HEK293 (cell line): ENCODE measurements around the gene LSS.
A peak's percentile ranks its signal among the peaks of the same experiment; 100 is the strongest.

Source experiments
- CTCF ChIA-PET: fragments of 350-600 bp; formaldehyde crosslinking; extraction: SDS; loops from one replicate; lab custom pipeline; 2021; ENCODE audit warnings: antibody characterized with exemption; lab: Yijun Ruan, JAX
- POLR2A ChIA-PET: fragments of 300-600 bp; formaldehyde crosslinking; extraction: SDS; loops from one replicate; lab custom pipeline; 2020; ENCODE audit warnings: antibody characterized with exemption, inconsistent platforms; lab: Yijun Ruan, JAX
- H3K27ac ChIP-seq: fragments of 200-500 bp; sonication (Bioruptor generic); 2 replicates; pipeline ENCODE4 v1.5.1; 2014; ENCODE audit warnings: low read depth, low read length, control low read depth, inconsistent platforms; ENCODE audit errors: extremely low read depth
- H3K36me3 ChIP-seq, 2 experiments: fragments of 200-500 bp in 1 of 2; sonication (Bioruptor generic) in 1 of 2; 1 replicate in 1 of 2; 2 replicates in 1 of 2; pipeline ENCODE4 v1.5.1; 2014 to 2017; ENCODE audit warnings: inconsistent platforms in 2 of 2, low read length in 2 of 2; ENCODE audit not compliant: control insufficient read depth in 2 of 2, insufficient read depth in 1 of 2
- H3K4me1 ChIP-seq: fragments of 200-500 bp; sonication (Bioruptor generic); 2 replicates; pipeline ENCODE4 v1.5.1; 2014; ENCODE audit warnings: mild to moderate bottlenecking, low read length, inconsistent platforms; ENCODE audit not compliant: control insufficient read depth, insufficient read depth
- H3K4me3 ChIP-seq: 2 replicates; pipeline ENCODE4 v1.5.1; 2011; ENCODE audit warnings: low read depth, mild to moderate bottlenecking, control low read depth, low read length, moderate library complexity
- H3K9me3 ChIP-seq: fragments of 200-500 bp; sonication (Bioruptor generic); 2 replicates; pipeline ENCODE4 v1.5.1; 2014; ENCODE audit warnings: low read depth, low read length, inconsistent platforms; ENCODE audit not compliant: control insufficient read depth, insufficient read depth
- EGR2 ChIP-seq: fragments of 450-650 bp; formaldehyde crosslinking; IDR thresholded peaks from 2 replicates; pipeline ENCODE4 v1.5.1; 2016; ENCODE audit warnings: low read depth, missing biosample characterization, missing genetic modification characterization
- GLIS1 ChIP-seq: fragments of 450-650 bp; formaldehyde crosslinking; IDR thresholded peaks from 2 replicates; pipeline ENCODE4 v1.5.1; 2016; ENCODE audit warnings: missing biosample characterization, missing genetic modification characterization
- INSM2 ChIP-seq: fragments of 450-650 bp; formaldehyde crosslinking; IDR thresholded peaks from 2 replicates; pipeline ENCODE4 v1.5.1; 2016; ENCODE audit warnings: missing biosample characterization, missing genetic modification characterization
- KLF1 ChIP-seq: fragments of 450-650 bp; formaldehyde crosslinking; IDR thresholded peaks from 2 replicates; pipeline ENCODE4 v1.5.1; 2016; ENCODE audit warnings: missing biosample characterization, missing genetic modification characterization
- KLF17 ChIP-seq: fragments of 450-650 bp; formaldehyde crosslinking; IDR thresholded peaks from 2 replicates; pipeline ENCODE4 v1.5.1; 2016; ENCODE audit warnings: missing biosample characterization, missing genetic modification characterization
- PRDM2 ChIP-seq: fragments of 450-650 bp; formaldehyde crosslinking; IDR thresholded peaks from 2 replicates; pipeline ENCODE4 v1.5.1; 2016; ENCODE audit warnings: missing biosample characterization, missing genetic modification characterization, borderline replicate concordance
- WT1 ChIP-seq: fragments of 450-650 bp; formaldehyde crosslinking; IDR thresholded peaks from 2 replicates; pipeline ENCODE4 v1.5.1; 2016; ENCODE audit warnings: missing biosample characterization, missing genetic modification characterization
- ZBTB7A ChIP-seq: fragments of 450-650 bp; formaldehyde crosslinking; IDR thresholded peaks from 2 replicates; pipeline ENCODE4 v1.5.1; 2016; ENCODE audit warnings: low read depth, missing biosample characterization, missing genetic modification characterization
- ZIC2 ChIP-seq: fragments of 450-650 bp; formaldehyde crosslinking; IDR thresholded peaks from 2 replicates; pipeline ENCODE4 v1.5.1; 2016; ENCODE audit warnings: missing biosample characterization, missing genetic modification characterization
- ZNF10 ChIP-seq: fragments of 450-650 bp; formaldehyde crosslinking; IDR thresholded peaks from 2 replicates; pipeline ENCODE4 v1.5.1; 2017; ENCODE audit warnings: missing biosample characterization, missing genetic modification characterization
- ZNF175 ChIP-seq: fragments of 450-650 bp; formaldehyde crosslinking; IDR thresholded peaks from 2 replicates; pipeline ENCODE4 v1.5.1; 2016; ENCODE audit warnings: missing biosample characterization, missing genetic modification characterization
- ZNF24 ChIP-seq: fragments of 450-650 bp; formaldehyde crosslinking; IDR thresholded peaks from 2 replicates; pipeline ENCODE4 v1.5.1; 2016; ENCODE audit warnings: missing biosample characterization, missing genetic modification characterization
- ZNF404 ChIP-seq: fragments of 450-650 bp; formaldehyde crosslinking; IDR thresholded peaks from 2 replicates; pipeline ENCODE4 v1.5.1; 2017; ENCODE audit warnings: missing biosample characterization, missing genetic modification characterization
- ZNF600 ChIP-seq: fragments of 450-650 bp; formaldehyde crosslinking; IDR thresholded peaks from 2 replicates; pipeline ENCODE4 v1.5.1; 2016; ENCODE audit warnings: missing biosample characterization, missing genetic modification characterization
- ZNF785 ChIP-seq: fragments of 450-650 bp; formaldehyde crosslinking; IDR thresholded peaks from 2 replicates; pipeline ENCODE4 v1.5.1; 2016; ENCODE audit warnings: missing biosample characterization, missing genetic modification characterization
- ZNF792 ChIP-seq: fragments of 450-650 bp; formaldehyde crosslinking; IDR thresholded peaks from 2 replicates; pipeline ENCODE4 v1.5.1; 2016; ENCODE audit warnings: missing biosample characterization, missing genetic modification characterization
- ZNF837 ChIP-seq: fragments of 450-650 bp; formaldehyde crosslinking; IDR thresholded peaks from 2 replicates; pipeline ENCODE4 v1.5.1; 2016; ENCODE audit warnings: missing biosample characterization, missing genetic modification characterization
- ZXDB ChIP-seq: fragments of 450-650 bp; formaldehyde crosslinking; IDR thresholded peaks from 2 replicates; pipeline ENCODE4 v1.5.1; 2016; ENCODE audit warnings: missing biosample characterization, missing genetic modification characterization
- TF ChIP-seq, protein P1 (sequence below): fragments of 450-650 bp; formaldehyde crosslinking; IDR thresholded peaks from 2 replicates; pipeline ENCODE4 v1.5.1; 2016; ENCODE audit warnings: missing biosample characterization, missing genetic modification characterization
- TF ChIP-seq, protein P2 (sequence below): fragments of 450-650 bp; formaldehyde crosslinking; IDR thresholded peaks from 2 replicates; pipeline ENCODE4 v1.5.1; 2017; ENCODE audit warnings: missing biosample characterization, missing genetic modification characterization
- TF ChIP-seq, protein P3 (sequence below): fragments of 450-650 bp; formaldehyde crosslinking; IDR thresholded peaks from 2 replicates; pipeline ENCODE4 v1.5.1; 2016; ENCODE audit warnings: missing biosample characterization, missing genetic modification characterization

LSS gene

DNA sequence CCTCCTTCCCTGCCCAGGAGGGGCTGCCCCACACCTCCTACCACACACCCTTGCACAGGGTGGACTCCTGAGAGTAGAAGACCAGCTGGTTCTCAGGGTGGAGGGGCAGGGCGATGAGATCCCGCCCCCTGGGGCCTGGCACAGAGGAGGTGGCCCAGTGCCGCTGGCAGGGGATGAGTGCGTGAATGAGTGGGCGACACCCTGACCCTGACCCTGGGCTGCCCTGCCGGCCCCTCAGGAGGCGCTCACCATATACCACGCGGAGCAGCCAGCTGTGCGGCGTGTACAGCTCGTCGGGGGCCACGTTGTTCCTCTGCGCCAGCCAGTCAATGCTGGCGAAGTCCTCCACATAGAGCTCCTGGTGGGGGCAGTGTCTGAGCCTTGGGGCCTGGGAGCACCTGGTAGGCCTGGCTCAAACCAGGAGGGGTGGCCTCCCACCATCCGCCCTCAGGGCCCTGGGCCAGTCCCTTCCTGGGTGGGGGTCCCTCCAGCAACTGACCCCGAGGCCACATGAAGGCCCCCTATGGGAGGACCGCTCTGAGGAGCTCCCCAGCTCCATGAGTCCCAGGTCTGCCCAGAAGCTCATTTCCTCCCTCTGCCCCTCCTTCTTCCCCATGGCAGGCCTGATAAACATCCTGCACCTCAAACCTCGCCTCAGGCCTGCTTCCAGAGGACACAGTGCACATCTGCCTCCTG, 13.0 kb downstream of the LSS start:
- Histone ChIP-seq H3K9me3 (no peaks in the 10 kb centered on the region), H3K4me3 (no peak overlapping the region), H3K27ac (no peak overlapping the region), H3K4me1 (no peaks in the 10 kb centered on the region), H3K36me3 (peaks cover 4 to 41% of the 10 kb centered on the region in 2 experiments; a peak in 2 of 3 replicates)
- CTCF ChIA-PET, result interaction anchor here (0.6 to 2.0 kb wide), 2 partner anchors 62 to 69 kb away, joined by 3 to 6 read pairs; no protein-coding TSS in a partner anchor
- POLR2A ChIA-PET, result interaction anchor here (0.6 kb wide), 1 partner anchor 11 kb away, joined by 3 read pairs; no protein-coding TSS in a partner anchor
- TF ChIP-seq KLF17 (0 out of 2 replicates have a peak, but pooled peaks have one; percentile 29), PRDM2 (tag by site-specific recombination) (no peak), WT1 (tag by site-specific recombination) (no peak), ZBTB7A (no peak), ZNF837 (no peak), ZNF175 (tag by site-specific recombination) (no peak), ZNF600 (tag by site-specific recombination) (no peak), EGR2 (tag by site-specific recombination) (peak; percentile 54), INSM2 (tag by site-specific recombination) (no peak), ZIC2 (peak; percentile 58), GLIS1 (tag by site-specific recombination) (peak; percentile 83), ZNF24 (tag by site-specific recombination) (no peak), ZNF10 (no peak), ZXDB (tag by site-specific recombination) (no peak), ZNF785 (no peak), KLF1 (tag by site-specific recombination) (peak; percentile 95), ZNF404 (tag by site-specific recombination) (no peak), ZNF792 (no peak)
- TF ChIP-seq, protein P1, sequence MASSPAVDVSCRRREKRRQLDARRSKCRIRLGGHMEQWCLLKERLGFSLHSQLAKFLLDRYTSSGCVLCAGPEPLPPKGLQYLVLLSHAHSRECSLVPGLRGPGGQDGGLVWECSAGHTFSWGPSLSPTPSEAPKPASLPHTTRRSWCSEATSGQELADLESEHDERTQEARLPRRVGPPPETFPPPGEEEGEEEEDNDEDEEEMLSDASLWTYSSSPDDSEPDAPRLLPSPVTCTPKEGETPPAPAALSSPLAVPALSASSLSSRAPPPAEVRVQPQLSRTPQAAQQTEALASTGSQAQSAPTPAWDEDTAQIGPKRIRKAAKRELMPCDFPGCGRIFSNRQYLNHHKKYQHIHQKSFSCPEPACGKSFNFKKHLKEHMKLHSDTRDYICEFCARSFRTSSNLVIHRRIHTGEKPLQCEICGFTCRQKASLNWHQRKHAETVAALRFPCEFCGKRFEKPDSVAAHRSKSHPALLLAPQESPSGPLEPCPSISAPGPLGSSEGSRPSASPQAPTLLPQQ (tag by site-specific recombination), result no peak
- TF ChIP-seq, protein P2, sequence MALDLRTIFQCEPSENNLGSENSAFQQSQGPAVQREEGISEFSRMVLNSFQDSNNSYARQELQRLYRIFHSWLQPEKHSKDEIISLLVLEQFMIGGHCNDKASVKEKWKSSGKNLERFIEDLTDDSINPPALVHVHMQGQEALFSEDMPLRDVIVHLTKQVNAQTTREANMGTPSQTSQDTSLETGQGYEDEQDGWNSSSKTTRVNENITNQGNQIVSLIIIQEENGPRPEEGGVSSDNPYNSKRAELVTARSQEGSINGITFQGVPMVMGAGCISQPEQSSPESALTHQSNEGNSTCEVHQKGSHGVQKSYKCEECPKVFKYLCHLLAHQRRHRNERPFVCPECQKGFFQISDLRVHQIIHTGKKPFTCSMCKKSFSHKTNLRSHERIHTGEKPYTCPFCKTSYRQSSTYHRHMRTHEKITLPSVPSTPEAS, result no peak
- TF ChIP-seq, protein P3, sequence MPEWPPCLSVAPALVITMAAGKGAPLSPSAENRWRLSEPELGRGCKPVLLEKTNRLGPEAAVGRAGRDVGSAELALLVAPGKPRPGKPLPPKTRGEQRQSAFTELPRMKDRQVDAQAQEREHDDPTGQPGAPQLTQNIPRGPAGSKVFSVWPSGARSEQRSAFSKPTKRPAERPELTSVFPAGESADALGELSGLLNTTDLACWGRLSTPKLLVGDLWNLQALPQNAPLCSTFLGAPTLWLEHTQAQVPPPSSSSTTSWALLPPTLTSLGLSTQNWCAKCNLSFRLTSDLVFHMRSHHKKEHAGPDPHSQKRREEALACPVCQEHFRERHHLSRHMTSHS (tag by site-specific recombination), result no peak
